ENCODE results near the gene OR1J2. TPM values are rescaled to one million over a fixed set of nuclear protein-coding genes. Genes with fewer than 3 reads are reported as not detected.

The OR1J2 gene
- total RNA-seq, 4 donors from 2014 or later = not detected

DNA sequence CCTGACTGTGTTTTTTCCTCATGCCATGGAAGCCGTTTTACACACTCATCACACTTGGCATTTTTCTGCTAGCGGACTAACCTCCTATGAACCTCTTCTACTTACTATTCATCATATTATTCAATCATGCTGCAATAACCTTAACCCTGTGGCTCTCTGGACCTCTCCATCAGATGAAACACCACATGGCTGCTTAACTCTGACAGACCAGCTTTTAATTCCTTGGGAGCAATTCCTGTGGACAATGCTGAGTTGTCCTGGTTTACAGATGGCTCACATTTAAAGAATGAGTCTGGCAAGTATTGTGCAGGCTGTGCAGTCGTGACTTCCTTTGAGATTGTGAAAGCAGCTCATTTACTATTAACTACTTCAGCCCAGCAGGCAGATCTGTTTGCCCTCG lies 41.9 kb upstream of the OR1J2 start:
- no peak for DNase-seq
- intact Hi-C loops (cut with DNase I; ENCODE audit: low total_unique reads) = loop anchor here (10.0 kb wide), 1 partner anchor 526 kb away; no protein-coding TSS in a partner anchor
- no peaks in the 10 kb centered on the region for H3K9me3 ChIP-seq
- ATAC-seq = no peak
- H3K4me3 ChIP-seq = no peak overlapping the region
- no peaks in the 10 kb centered on the region for H3K27me3 ChIP-seq
- peaks cover 5 to 9% of the 10 kb centered on the region in 2 donors for H3K4me1 ChIP-seq
- no peaks in the 10 kb centered on the region for H3K36me3 ChIP-seq
- no peak overlapping the region for H3K27ac ChIP-seq
- in situ Hi-C loops (cut with MboI; ENCODE audit: low sequenced_read_pairs in 4 of 4) = loop anchor here (5.0 to 25.0 kb wide), 5 partner anchors 344 to 894 kb away; partner anchors contain the start of gene CRB2 (in 1 of the 4)
- TF ChIP-seq, protein P1, sequence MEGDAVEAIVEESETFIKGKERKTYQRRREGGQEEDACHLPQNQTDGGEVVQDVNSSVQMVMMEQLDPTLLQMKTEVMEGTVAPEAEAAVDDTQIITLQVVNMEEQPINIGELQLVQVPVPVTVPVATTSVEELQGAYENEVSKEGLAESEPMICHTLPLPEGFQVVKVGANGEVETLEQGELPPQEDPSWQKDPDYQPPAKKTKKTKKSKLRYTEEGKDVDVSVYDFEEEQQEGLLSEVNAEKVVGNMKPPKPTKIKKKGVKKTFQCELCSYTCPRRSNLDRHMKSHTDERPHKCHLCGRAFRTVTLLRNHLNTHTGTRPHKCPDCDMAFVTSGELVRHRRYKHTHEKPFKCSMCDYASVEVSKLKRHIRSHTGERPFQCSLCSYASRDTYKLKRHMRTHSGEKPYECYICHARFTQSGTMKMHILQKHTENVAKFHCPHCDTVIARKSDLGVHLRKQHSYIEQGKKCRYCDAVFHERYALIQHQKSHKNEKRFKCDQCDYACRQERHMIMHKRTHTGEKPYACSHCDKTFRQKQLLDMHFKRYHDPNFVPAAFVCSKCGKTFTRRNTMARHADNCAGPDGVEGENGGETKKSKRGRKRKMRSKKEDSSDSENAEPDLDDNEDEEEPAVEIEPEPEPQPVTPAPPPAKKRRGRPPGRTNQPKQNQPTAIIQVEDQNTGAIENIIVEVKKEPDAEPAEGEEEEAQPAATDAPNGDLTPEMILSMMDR (IDR thresholded peaks at IDR 0.05 in 4 of 5, conservative IDR thresholded peaks at IDR 0.05 in 1 of 5) = no peak
- TF ChIP-seq POLR2A (IDR thresholded peaks at IDR 0.05) = no peak

DNA sequence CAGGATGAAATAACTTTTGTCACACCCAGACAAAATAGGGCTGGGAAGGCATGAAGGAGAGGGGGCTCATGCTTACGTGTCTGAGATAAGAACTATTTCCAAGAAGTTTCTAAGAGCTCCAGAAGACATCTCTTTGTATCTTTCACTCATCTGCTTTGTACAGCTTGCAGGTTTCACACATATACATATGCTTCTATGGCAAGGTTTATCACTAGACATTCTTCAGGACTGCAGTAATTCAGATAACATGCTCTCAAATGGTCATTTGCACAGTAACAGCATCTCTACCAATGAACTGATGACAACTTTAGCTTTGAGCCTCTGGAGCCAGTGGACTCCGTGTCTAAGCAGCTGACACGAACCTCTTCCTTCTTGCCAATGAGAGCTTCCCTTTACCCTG lies 36.0 kb upstream of the OR1J2 start:
- Histone ChIP-seq H3K4me3 (no peak overlapping the region), H3K9me3 (no peaks in the 10 kb centered on the region), H3K4me1 (no peaks in the 10 kb centered on the region), H3K36me3 (no peaks in the 10 kb centered on the region), H3K27me3 (no peaks in the 10 kb centered on the region), H3K27ac (no peak overlapping the region)
- intact Hi-C loops (cut with DNase I; ENCODE audit: low total_unique reads) (no loop called here), in situ Hi-C loops (cut with MboI; ENCODE audit: low sequenced_read_pairs in 4 of 4) (loop anchor here in 3 of 4 donors (25.0 kb wide), 3 partner anchors 362 to 888 kb away; partner anchors contain the start of gene CRB2 (in 1 of the 3))
- ATAC-seq (no peak), DNase-seq (no peak)
- no peak for TF ChIP-seq POLR2A (IDR thresholded peaks at IDR 0.05)
- TF ChIP-seq, protein P1 (IDR thresholded peaks at IDR 0.05 in 4 of 5, conservative IDR thresholded peaks at IDR 0.05 in 1 of 5) = no peak

DNA sequence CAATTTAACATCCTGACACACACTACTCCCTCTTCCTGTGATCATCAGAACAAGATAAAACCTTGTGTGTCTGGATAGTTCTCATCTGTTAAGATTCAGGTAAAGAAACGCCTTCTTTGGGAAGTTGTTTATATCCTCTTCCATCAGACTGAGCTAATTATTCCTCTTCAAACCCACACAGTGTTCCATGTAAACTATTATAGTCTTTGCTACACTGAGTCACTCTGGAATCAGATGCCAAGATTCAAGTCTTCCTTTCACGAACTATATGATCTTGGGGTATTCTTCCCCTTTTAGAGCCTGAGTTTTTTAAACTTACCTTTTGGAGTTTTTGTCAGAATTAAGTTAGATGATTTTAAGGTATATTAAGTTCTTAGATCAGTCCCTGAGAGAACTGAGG lies 34.9 kb upstream of the OR1J2 start:
- Histone ChIP-seq H3K4me1 (no peaks in the 10 kb centered on the region), H3K9me3 (no peaks in the 10 kb centered on the region), H3K27ac (no peak overlapping the region), H3K36me3 (no peaks in the 10 kb centered on the region), H3K4me3 (no peak overlapping the region), H3K27me3 (no peaks in the 10 kb centered on the region)
- DNase-seq (no peak), ATAC-seq (no peak)
- TF ChIP-seq, protein P1 (IDR thresholded peaks at IDR 0.05 in 4 of 5, conservative IDR thresholded peaks at IDR 0.05 in 1 of 5) = no peak
- TF ChIP-seq POLR2A (IDR thresholded peaks at IDR 0.05) = no peak
- in situ Hi-C loops (cut with MboI; ENCODE audit: low sequenced_read_pairs in 4 of 4) = no loop called here
- intact Hi-C loops (cut with DNase I; ENCODE audit: low total_unique reads) = no loop called here

DNA sequence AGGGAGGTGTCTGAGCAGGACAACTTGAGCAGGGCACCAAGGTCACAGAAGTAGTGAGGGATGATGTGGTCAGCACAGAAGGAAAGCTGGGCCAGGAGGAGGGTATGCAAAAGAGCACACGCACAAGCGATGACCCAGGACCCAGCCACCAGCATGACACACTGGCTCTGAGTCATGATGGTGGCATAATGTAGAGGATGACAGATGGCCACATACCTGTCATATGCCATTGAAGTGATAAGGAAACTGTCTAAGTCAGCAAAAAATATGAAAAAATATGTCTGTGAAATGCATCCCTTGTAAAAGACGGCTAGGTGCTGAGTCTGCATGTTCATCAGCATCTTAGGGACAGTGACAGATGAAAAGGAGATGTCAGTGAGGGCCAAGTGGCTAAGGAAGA lies 33.3 kb upstream of the OR1J2 start:
- ATAC-seq = no peak

More for the DNA sequence above, 33.3 kb upstream of the OR1J2 start:
- Histone ChIP-seq H3K4me1 (no peaks in the 10 kb centered on the region), H3K9me3 (no peaks in the 10 kb centered on the region), H3K4me3 (no peak overlapping the region), H3K36me3 (no peaks in the 10 kb centered on the region), H3K27ac (no peak overlapping the region), H3K27me3 (no peaks in the 10 kb centered on the region)
- no peak for DNase-seq
- TF ChIP-seq, protein P1 (IDR thresholded peaks at IDR 0.05 in 4 of 5, conservative IDR thresholded peaks at IDR 0.05 in 1 of 5) = no peak
- TF ChIP-seq POLR2A (IDR thresholded peaks at IDR 0.05) = no peak
- in situ Hi-C loops (cut with MboI; ENCODE audit: low sequenced_read_pairs in 4 of 4) = no loop called here
- intact Hi-C loops (cut with DNase I; ENCODE audit: low total_unique reads) = no loop called here

All from gastrocnemius medialis (tissue), 4 donors.